Lower lobe of right lung (tissue), 2 donors: Measurements from ENCODE around the gene ASCC3. TPM values are rescaled to one million over a fixed set of nuclear protein-coding genes. Genes with fewer than 3 reads are reported as not detected.

ENCODE experiments used
- ATAC-seq, 2 donors: fragments of 200-7000 bp; cut with Tn5 transposase; one replicate each; pipeline ENCODE4 v1.9.1; 2020 to 2022; ENCODE audit warnings: mild to moderate bottlenecking in 2 of 2, moderate library complexity in 2 of 2
- DNase-seq: peaks from one replicate; pipeline ENCODE4 v3.0.0-alpha.2; 2020
- H3K27ac ChIP-seq: fragments of 200-600 bp; one replicate; pipeline ENCODE4 v1.8.0; 2022
- H3K27me3 ChIP-seq: fragments of 200-600 bp; one replicate; pipeline ENCODE4 v1.8.0; 2022; ENCODE audit warnings: low read depth
- H3K36me3 ChIP-seq: fragments of 200-600 bp; one replicate; pipeline ENCODE4 v1.8.0; 2022; ENCODE audit warnings: mild to moderate bottlenecking
- H3K4me1 ChIP-seq: fragments of 200-600 bp; one replicate; pipeline ENCODE4 v1.8.0; 2022
- H3K4me3 ChIP-seq: fragments of 200-600 bp; one replicate; pipeline ENCODE4 v1.8.0; 2022; ENCODE audit warnings: mild to moderate bottlenecking
- H3K9me3 ChIP-seq: fragments of 200-600 bp; one replicate; pipeline ENCODE4 v1.8.0; 2022
- CTCF ChIP-seq: fragments of 200-600 bp; IDR thresholded peaks from one replicate; pipeline ENCODE4 v1.8.0; 2022; ENCODE audit warnings: antibody characterized with exemption, mild to moderate bottlenecking
- intact Hi-C: fragments of 100-400 bp; cut with DNase I; formaldehyde crosslinking; loops from one replicate; pipeline ENCODE4 v1.11.0; 2022
- total RNA-seq: library from RNA; stranded (reverse); fragmentation: NEBNext Ultra II Directional; extraction: Animal tissue kit (Norgen Biotek cat#: 25700); gene quantifications from one replicate; pipeline ENCODE4 v1.2.1, GENCODE V29; 2021
- donor health status: DM: no; HTN: yes; CAD: no; lungs with severe emphysema.

Gene ASCC3
- total RNA-seq, 1 donor from 2014 or later, result 34.8 TPM

DNA sequence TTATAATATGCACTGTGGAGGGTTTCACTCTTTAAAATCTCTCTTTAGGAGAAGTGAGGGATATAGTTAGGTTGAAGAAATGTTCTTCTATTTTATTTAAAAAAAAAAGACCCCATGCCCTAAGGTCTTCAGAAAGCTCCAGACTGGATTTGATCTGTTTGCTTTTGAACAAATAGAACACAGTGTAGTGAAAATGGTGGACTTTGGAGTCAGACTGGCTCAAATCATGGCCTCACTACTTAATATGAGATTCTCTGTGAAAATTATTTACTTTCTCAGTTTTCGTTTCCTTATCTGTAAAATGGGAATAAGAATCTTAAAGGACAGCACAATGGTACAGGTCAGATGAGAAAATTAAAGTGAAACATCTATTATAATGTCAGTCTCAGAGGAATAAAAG, 203.9 kb downstream of the ASCC3 start:
- TF ChIP-seq CTCF, result no peak
- H3K4me1 ChIP-seq, result no peaks in the 10 kb centered on the region
- no peaks in the 10 kb centered on the region for H3K36me3 ChIP-seq
- H3K27ac ChIP-seq, result no peak overlapping the region
- H3K9me3 ChIP-seq, result no peaks in the 10 kb centered on the region
- no peaks in the 10 kb centered on the region for H3K27me3 ChIP-seq
- DNase-seq (no peak), ATAC-seq (no peak)
- H3K4me3 ChIP-seq, result no peak overlapping the region
- intact Hi-C loops, result no loop called here

DNA sequence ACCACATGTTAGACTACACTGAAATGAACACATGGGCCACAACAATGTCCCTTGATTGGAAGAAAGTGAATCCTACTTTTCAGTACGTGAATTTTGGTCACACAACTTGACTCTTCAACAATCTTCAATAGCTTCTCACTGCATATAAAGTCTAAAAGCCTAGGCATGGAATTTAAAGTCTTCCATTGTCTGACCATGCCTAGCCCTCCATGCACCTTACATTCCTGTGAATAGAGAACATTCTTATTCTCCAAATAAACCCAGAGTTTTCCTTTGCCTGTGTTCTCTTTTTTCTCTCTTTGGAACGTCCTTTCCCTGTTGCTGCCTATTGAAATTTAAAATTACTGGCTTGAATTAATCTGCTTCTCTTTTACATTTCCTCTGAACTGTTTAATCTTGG, 207.5 kb downstream of the ASCC3 start:
- ATAC-seq, result no peak
- DNase-seq, result no peak
- TF ChIP-seq CTCF, result no peak
- Histone ChIP-seq H3K27ac (no peak overlapping the region), H3K27me3 (no peaks in the 10 kb centered on the region), H3K4me1 (no peaks in the 10 kb centered on the region), H3K4me3 (no peak overlapping the region), H3K9me3 (no peaks in the 10 kb centered on the region), H3K36me3 (no peaks in the 10 kb centered on the region)
- intact Hi-C loops, result no loop called here

GRCh38 chr6:100671740-100672139, 209.4 kb downstream of the ASCC3 start:
- no peak for ATAC-seq
- no peak for DNase-seq
- H3K36me3 ChIP-seq, result no peaks in the 10 kb centered on the region
- intact Hi-C loops, result no loop called here
- no peak overlapping the region for H3K4me3 ChIP-seq
- no peak for TF ChIP-seq CTCF
- no peaks in the 10 kb centered on the region for H3K4me1 ChIP-seq
- H3K27ac ChIP-seq, result no peak overlapping the region
- H3K9me3 ChIP-seq, result no peaks in the 10 kb centered on the region
- H3K27me3 ChIP-seq, result no peaks in the 10 kb centered on the region

DNA sequence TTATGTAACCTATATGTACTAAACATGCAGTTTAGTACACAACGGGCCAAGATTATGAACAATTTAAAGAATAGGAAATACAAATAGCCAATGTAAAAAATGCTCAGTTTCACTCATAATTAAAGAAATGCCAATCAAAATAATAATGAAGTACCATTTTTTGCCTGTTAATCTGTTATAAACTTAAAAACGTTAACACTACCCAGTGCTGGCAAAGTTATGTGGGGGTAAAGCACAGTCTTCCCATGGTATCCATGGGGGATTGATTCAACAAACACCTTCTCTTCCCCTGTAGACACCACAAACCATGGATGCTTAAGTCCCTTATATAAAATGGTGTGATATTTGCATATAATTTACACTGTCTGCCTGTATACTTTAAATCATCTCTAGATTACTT, 211.1 kb downstream of the ASCC3 start:
- intact Hi-C loops, result no loop called here
- Histone ChIP-seq H3K27ac (no peak overlapping the region), H3K4me3 (no peak overlapping the region), H3K9me3 (no peaks in the 10 kb centered on the region), H3K27me3 (no peaks in the 10 kb centered on the region), H3K4me1 (no peaks in the 10 kb centered on the region), H3K36me3 (no peaks in the 10 kb centered on the region)
- ATAC-seq (no peak), DNase-seq (no peak)
- no peak for TF ChIP-seq CTCF

DNA sequence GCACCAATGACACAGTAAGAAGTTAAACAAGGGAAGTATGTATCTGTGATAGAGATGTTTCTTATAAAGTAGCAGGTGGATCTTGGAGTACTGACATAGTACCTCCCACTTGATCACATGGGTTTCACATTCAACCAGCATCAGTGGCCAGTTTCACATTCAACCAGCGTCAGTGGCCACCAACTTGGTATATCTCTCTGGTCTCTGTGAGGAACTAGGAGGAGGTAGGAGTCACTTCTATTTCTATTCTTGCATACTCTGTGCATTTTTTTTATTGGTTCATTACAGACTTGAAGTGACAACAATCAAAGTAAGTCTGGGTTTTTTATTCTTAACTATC, 216.1 kb downstream of the ASCC3 start:
- TF ChIP-seq CTCF, result no peak
- intact Hi-C loops, result no loop called here
- H3K27ac ChIP-seq, result no peak overlapping the region
- no peaks in the 10 kb centered on the region for H3K4me1 ChIP-seq
- no peak overlapping the region for H3K4me3 ChIP-seq
- H3K36me3 ChIP-seq, result no peaks in the 10 kb centered on the region
- ATAC-seq (no peak), DNase-seq (no peak)
- H3K27me3 ChIP-seq, result no peaks in the 10 kb centered on the region
- H3K9me3 ChIP-seq, result no peaks in the 10 kb centered on the region
